NOMO-1 treated with DMSO at 0.1 percent for 48 hours (cell line): ENCODE measurements around the gene EED.
"Not testable (repeated sequence)": the region's sequence is repeated elsewhere in the genome, so short reads cannot be mapped to it uniquely, and the experiment has no call there.

Experiments
- DNase-seq: peaks from one replicate; lab custom pipeline; 2025; ENCODE audit not compliant: unreplicated experiment; lab: John Stamatoyannopoulos, UW

The EED gene

GRCh38 chr11:86218125-86219084, 26.1 kb upstream of the EED start:
- DNase-seq, result peak; percentile 67

GRCh38 chr11:86219311-86220193, 25.0 kb upstream of the EED start:
- DNase-seq, result peak; percentile 20

- no peak for DNase-seq
Measured at GRCh38 chr11:86220653-86221052, 23.9 kb upstream of the EED start.

GRCh38 chr11:86222081-86222480, 22.5 kb upstream of the EED start:
- no peak for DNase-seq

GRCh38 chr11:86224575-86224974, 20.0 kb upstream of the EED start:
- not testable (repeated sequence) for DNase-seq

GRCh38 chr11:86225344-86225743, 19.2 kb upstream of the EED start:
- not testable (repeated sequence) for DNase-seq

GRCh38 chr11:86228269-86229038, 16.1 kb upstream of the EED start:
- DNase-seq, result no peak

GRCh38 chr11:86229039-86229330, 15.6 kb upstream of the EED start:
- DNase-seq, result not testable (repeated sequence)

- no peak for DNase-seq
Measured at GRCh38 chr11:86230179-86230804, 14.3 kb upstream of the EED start.

- DNase-seq, result no peak
Measured at GRCh38 chr11:86230921-86231434, 13.6 kb upstream of the EED start.

GRCh38 chr11:86232556-86232955, 12.0 kb upstream of the EED start:
- no peak for DNase-seq

- DNase-seq, result no peak
Measured at GRCh38 chr11:86234831-86235461, 9.6 kb upstream of the EED start.

- no peak for DNase-seq
Measured at GRCh38 chr11:86237267-86237804, 7.2 kb upstream of the EED start.

GRCh38 chr11:86240164-86240563, 4.4 kb upstream of the EED start:
- no peak for DNase-seq

GRCh38 chr11:86241956-86242535, 2.5 kb upstream of the EED start:
- DNase-seq, result no peak

- DNase-seq, result no peak
Measured at GRCh38 chr11:86243396-86243795, 1.2 kb upstream of the EED start.

- no peak for DNase-seq
Measured at GRCh38 chr11:86244063-86244521, 461 bp upstream of the EED start.

GRCh38 chr11:86245369-86246292, 1.1 kb downstream of the EED start:
- DNase-seq, result peak; percentile 55
